ENCODE results near the gene ANTKMT. TPM values are rescaled to one million over a fixed set of nuclear protein-coding genes. Genes with fewer than 3 reads are reported as not detected.
A peak's percentile ranks its signal among the peaks of the same experiment; 100 is the strongest.

The ANTKMT gene
- total RNA-seq, 4 donors from 2014 or later: 6.2 to 21.1 (median 19.1) TPM

GRCh38 chr16:759110-759910, 38.4 kb downstream of the ANTKMT start:
- Histone ChIP-seq H3K4me1 (peaks cover 0 to 6% of the 10 kb centered on the region in 2 donors), H3K27ac (peak overlapping the region in 1 of 2 donors; percentile 53), H3K4me3 (no peak overlapping the region), H3K27me3 (no peaks in the 10 kb centered on the region), H3K9me3 (no peaks in the 10 kb centered on the region), H3K36me3 (no peaks in the 10 kb centered on the region)
- no peak for DNase-seq
- TF ChIP-seq, protein P1, sequence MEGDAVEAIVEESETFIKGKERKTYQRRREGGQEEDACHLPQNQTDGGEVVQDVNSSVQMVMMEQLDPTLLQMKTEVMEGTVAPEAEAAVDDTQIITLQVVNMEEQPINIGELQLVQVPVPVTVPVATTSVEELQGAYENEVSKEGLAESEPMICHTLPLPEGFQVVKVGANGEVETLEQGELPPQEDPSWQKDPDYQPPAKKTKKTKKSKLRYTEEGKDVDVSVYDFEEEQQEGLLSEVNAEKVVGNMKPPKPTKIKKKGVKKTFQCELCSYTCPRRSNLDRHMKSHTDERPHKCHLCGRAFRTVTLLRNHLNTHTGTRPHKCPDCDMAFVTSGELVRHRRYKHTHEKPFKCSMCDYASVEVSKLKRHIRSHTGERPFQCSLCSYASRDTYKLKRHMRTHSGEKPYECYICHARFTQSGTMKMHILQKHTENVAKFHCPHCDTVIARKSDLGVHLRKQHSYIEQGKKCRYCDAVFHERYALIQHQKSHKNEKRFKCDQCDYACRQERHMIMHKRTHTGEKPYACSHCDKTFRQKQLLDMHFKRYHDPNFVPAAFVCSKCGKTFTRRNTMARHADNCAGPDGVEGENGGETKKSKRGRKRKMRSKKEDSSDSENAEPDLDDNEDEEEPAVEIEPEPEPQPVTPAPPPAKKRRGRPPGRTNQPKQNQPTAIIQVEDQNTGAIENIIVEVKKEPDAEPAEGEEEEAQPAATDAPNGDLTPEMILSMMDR (IDR thresholded peaks at IDR 0.05): no peak
- TF ChIP-seq POLR2A (IDR thresholded peaks at IDR 0.05): no peak
- intact Hi-C loops (cut with DNase I; ENCODE audit: low total_unique reads): no loop called here

- no peak for DNase-seq
Observed at GRCh38 chr16:760065-760464, 39.1 kb downstream of the ANTKMT start.

DNA sequence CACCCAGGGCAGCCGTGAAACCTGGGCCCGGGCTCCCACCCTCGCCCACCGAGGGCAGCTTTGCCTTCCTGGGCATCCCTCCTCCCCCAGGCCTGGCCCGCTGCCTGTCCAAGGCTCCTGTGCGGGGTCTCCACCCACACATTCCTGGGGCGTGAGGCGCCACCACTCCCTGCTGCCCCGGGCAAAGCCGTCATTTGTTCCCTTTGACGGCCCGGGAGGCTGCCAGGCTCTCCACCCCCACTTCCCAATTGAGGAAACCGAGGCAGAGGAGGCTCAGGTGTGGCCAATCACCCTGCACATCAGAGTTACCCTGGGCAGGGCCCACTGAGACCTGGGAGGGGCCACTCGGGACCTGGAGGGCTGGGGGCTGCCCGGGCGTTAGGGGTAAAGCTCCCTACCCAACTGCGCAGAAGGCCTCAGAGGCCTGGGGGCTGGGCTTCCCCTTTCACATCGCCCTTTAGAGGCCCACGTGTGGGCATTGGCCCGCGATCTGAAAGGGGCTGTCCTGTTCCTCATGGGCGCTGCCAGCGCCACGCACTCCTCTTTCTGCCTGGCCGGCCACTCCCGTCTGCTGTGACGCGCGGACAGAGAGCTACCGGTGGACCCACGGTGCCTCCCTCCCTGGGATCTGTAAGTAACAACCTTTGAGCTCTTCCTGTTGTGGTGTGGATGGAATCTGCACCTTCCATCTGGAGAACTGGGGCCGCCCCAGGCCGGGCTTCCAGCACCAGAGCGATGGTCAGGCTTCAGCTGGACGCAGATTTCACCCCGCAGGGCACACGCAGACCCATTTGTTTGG, 39.8 kb downstream of the ANTKMT start, which contains the start of gene MSLN:
Gene MSLN (plus strand): TSS at position 190 of the 799 bp plus-strand sequence. CDS start 1,947 bp downstream, outside the sequence.
- intact Hi-C loops (cut with DNase I; ENCODE audit: low total_unique reads): no loop called here
- peak; percentile 31 to 48 for DNase-seq
- Histone ChIP-seq H3K36me3 (no peaks in the 10 kb centered on the region), H3K27me3 (no peaks in the 10 kb centered on the region), H3K9me3 (no peaks in the 10 kb centered on the region), H3K27ac (peak within 1 kb of the TSS in 1 of 2 donors; percentile 53), H3K4me3 (no peak within 1 kb of the TSS), H3K4me1 (peaks cover 0 to 6% of the 10 kb centered on the region in 2 donors)
- TF ChIP-seq, protein P1 (IDR thresholded peaks at IDR 0.05): no peak
- no peak for TF ChIP-seq POLR2A (IDR thresholded peaks at IDR 0.05)

More at GRCh38 chr16:760065-760464, 39.1 kb downstream of the ANTKMT start:
- TF ChIP-seq, protein P1 (IDR thresholded peaks at IDR 0.05): no peak
- no peak for TF ChIP-seq POLR2A (IDR thresholded peaks at IDR 0.05)
- Histone ChIP-seq H3K27me3 (no peaks in the 10 kb centered on the region), H3K4me1 (peaks cover 0 to 6% of the 10 kb centered on the region in 2 donors), H3K9me3 (no peaks in the 10 kb centered on the region), H3K36me3 (no peaks in the 10 kb centered on the region), H3K4me3 (no peak overlapping the region), H3K27ac (peak overlapping the region in 1 of 2 donors; percentile 53)
- intact Hi-C loops (cut with DNase I; ENCODE audit: low total_unique reads): no loop called here

DNA sequence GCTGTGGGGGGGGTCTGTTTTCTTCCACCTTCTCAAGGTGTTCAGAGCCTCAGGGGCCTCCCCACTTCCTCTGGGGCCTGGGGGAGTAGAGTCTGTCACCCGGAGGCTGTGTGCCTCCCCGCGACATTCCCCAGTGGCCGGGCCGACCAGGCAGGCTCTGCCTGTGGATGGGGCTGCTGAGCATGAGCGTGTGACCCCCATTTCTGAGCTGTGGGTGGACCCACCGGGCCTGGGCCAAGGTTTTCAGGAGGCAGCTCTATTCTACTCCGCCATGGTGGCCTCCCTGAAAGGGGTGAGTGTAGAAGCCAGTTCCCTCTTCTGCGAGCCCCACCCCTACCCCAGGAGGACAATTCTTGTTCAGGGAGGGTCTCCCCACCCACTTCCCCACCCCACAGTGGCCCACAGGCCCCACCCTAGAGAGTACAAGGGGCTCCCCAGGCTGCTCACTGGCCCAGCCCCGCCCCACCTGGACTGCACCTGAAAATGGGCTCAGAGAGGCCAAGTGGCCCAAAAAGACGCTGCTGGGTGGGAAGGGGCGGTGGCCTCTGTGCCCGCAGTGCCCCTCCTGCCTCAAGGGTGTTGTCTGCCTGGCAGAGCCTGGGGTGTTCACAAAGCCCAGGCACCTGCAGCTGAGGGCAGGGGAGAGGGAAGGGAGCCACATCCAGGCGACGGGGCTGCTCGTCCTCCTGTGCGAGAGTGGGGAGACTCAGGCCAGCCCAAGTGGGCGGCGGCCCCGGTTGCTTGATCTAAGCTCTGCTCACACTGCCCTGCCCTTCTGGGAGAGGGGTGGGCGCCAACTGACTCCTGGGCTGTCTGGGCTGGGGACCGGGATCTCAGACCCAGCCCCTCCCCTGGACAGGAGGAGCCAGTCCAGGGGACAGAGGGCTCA, 40.9 kb downstream of the ANTKMT start:
- no peak overlapping the region for H3K4me3 ChIP-seq
- H3K27ac ChIP-seq: peak overlapping the region in 1 of 2 donors; percentile 53
- intact Hi-C loops (cut with DNase I; ENCODE audit: low total_unique reads): no loop called here
- peaks cover 0 to 6% of the 10 kb centered on the region in 2 donors for H3K4me1 ChIP-seq
- H3K9me3 ChIP-seq: no peaks in the 10 kb centered on the region
- no peak for TF ChIP-seq POLR2A (IDR thresholded peaks at IDR 0.05)
- TF ChIP-seq, protein P1 (IDR thresholded peaks at IDR 0.05): no peak
- DNase-seq: no peak
- H3K36me3 ChIP-seq: no peaks in the 10 kb centered on the region
- H3K27me3 ChIP-seq: no peaks in the 10 kb centered on the region
